Activated naive CD8-positive, alpha-beta T cell (primary cell): ENCODE data around the gene LAG3.
"Not testable (repeated sequence)": the region's sequence is repeated elsewhere in the genome, so short reads cannot be mapped to it uniquely, and the experiment has no call there.

Source experiments
- H3K27ac Mint-ChIP-seq: one replicate; pipeline ENCODE4 v1.8.0; 2021; ENCODE audit warnings: mixed read lengths
- H3K27me3 Mint-ChIP-seq: one replicate; pipeline ENCODE4 v1.8.0; 2021; ENCODE audit warnings: mixed read lengths
- H3K36me3 Mint-ChIP-seq: one replicate; pipeline ENCODE4 v1.8.0; 2021; ENCODE audit warnings: mixed read lengths
- H3K4me1 Mint-ChIP-seq: one replicate; pipeline ENCODE4 v1.8.0; 2021; ENCODE audit warnings: low read depth, mixed read lengths
- H3K4me3 Mint-ChIP-seq: one replicate; pipeline ENCODE4 v1.8.0; 2021; ENCODE audit warnings: mild to moderate bottlenecking, mixed read lengths
- H3K9me3 Mint-ChIP-seq: one replicate; pipeline ENCODE4 v1.8.0; 2021; ENCODE audit warnings: low read depth, mixed read lengths

Gene LAG3

GRCh38 chr12:6772331-6772695, at the start of gene LAG3:
TSS of gene LAG3 (plus strand) at chr12:6772520. CDS start at chr12:6772853, 333 bp downstream.
- Mint-ChIP-seq H3K27ac (peak within 1 kb of the TSS; percentile 86), H3K27me3 (peaks cover 6% of the 10 kb centered on the region)

GRCh38 chr12:6722863-6723262, 49.5 kb upstream of the LAG3 start:
- Mint-ChIP-seq H3K36me3 (peaks cover 2% of the 10 kb centered on the region), H3K9me3 (no peaks in the 10 kb centered on the region), H3K27me3 (no peaks in the 10 kb centered on the region), H3K4me1 (peaks cover 24% of the 10 kb centered on the region), H3K4me3 (peak overlapping the region; percentile 50), H3K27ac (peak overlapping the region; percentile 28)

More at GRCh38 chr12:6772331-6772695, at the start of gene LAG3:
- peak within 1 kb of the TSS; percentile 85 for H3K4me3 Mint-ChIP-seq
- peaks cover 51% of the 10 kb centered on the region for H3K4me1 Mint-ChIP-seq
- H3K9me3 Mint-ChIP-seq: no peaks in the 10 kb centered on the region
- H3K36me3 Mint-ChIP-seq: peaks cover 3% of the 10 kb centered on the region

GRCh38 chr12:6723607-6724408, 48.5 kb upstream of the LAG3 start, which contains the start of gene COPS7A:
TSS of gene COPS7A (plus strand) at chr12:6724046. CDS start at chr12:6724657, 611 bp downstream.
- Mint-ChIP-seq H3K36me3 (peaks cover 5% of the 10 kb centered on the region), H3K4me1 (peaks cover 24% of the 10 kb centered on the region), H3K9me3 (no peaks in the 10 kb centered on the region), H3K4me3 (peak within 1 kb of the TSS; percentile 94), H3K27me3 (no peaks in the 10 kb centered on the region), H3K27ac (peak within 1 kb of the TSS; percentile 95)

GRCh38 chr12:6724409-6724797, 47.9 kb upstream of the LAG3 start:
- peaks cover 24% of the 10 kb centered on the region for H3K4me1 Mint-ChIP-seq
- H3K27ac Mint-ChIP-seq: peak overlapping the region; percentile 95

GRCh38 chr12:6725350-6725749, 47.0 kb upstream of the LAG3 start:
- no peaks in the 10 kb centered on the region for H3K9me3 Mint-ChIP-seq
- H3K4me1 Mint-ChIP-seq: peaks cover 24% of the 10 kb centered on the region
- peaks cover 9% of the 10 kb centered on the region for H3K36me3 Mint-ChIP-seq
- H3K27me3 Mint-ChIP-seq: no peaks in the 10 kb centered on the region
- peak overlapping the region; percentile 94 for H3K4me3 Mint-ChIP-seq
- H3K27ac Mint-ChIP-seq: no peak overlapping the region

More at GRCh38 chr12:6724409-6724797, 47.9 kb upstream of the LAG3 start:
- H3K4me3 Mint-ChIP-seq: peak overlapping the region; percentile 94
- no peaks in the 10 kb centered on the region for H3K27me3 Mint-ChIP-seq
- peaks cover 5% of the 10 kb centered on the region for H3K36me3 Mint-ChIP-seq
- no peaks in the 10 kb centered on the region for H3K9me3 Mint-ChIP-seq

GRCh38 chr12:6729186-6729585, 43.1 kb upstream of the LAG3 start:
- H3K27ac Mint-ChIP-seq: no peak overlapping the region
- H3K27me3 Mint-ChIP-seq: no peaks in the 10 kb centered on the region
- H3K4me3 Mint-ChIP-seq: no peak overlapping the region
- peaks cover 16% of the 10 kb centered on the region for H3K36me3 Mint-ChIP-seq
- no peaks in the 10 kb centered on the region for H3K9me3 Mint-ChIP-seq
- H3K4me1 Mint-ChIP-seq: peaks cover 12% of the 10 kb centered on the region

GRCh38 chr12:6730169-6730568, 42.2 kb upstream of the LAG3 start:
- H3K4me3 Mint-ChIP-seq: no peak overlapping the region
- H3K4me1 Mint-ChIP-seq: peaks cover 7% of the 10 kb centered on the region
- no peak overlapping the region for H3K27ac Mint-ChIP-seq
- H3K36me3 Mint-ChIP-seq: peaks cover 16% of the 10 kb centered on the region
- no peaks in the 10 kb centered on the region for H3K9me3 Mint-ChIP-seq
- H3K27me3 Mint-ChIP-seq: no peaks in the 10 kb centered on the region

- Mint-ChIP-seq H3K4me1 (peaks cover 6% of the 10 kb centered on the region), H3K9me3 (no peaks in the 10 kb centered on the region), H3K27ac (no peak overlapping the region), H3K36me3 (peaks cover 12% of the 10 kb centered on the region), H3K4me3 (no peak overlapping the region), H3K27me3 (no peaks in the 10 kb centered on the region)
These were observed 37.6 kb upstream of the LAG3 start for GRCh38 chr12:6734506-6735387.

- Mint-ChIP-seq H3K27ac (peak overlapping the region; percentile 34), H3K36me3 (peaks cover 9% of the 10 kb centered on the region), H3K9me3 (no peaks in the 10 kb centered on the region), H3K4me1 (peaks cover 6% of the 10 kb centered on the region), H3K27me3 (no peaks in the 10 kb centered on the region), H3K4me3 (no peak overlapping the region)
These were observed 36.7 kb upstream of the LAG3 start for GRCh38 chr12:6735448-6736191.

GRCh38 chr12:6736754-6737153, 35.6 kb upstream of the LAG3 start:
- Mint-ChIP-seq H3K27ac (no peak overlapping the region), H3K4me1 (peaks cover 6% of the 10 kb centered on the region), H3K27me3 (no peaks in the 10 kb centered on the region), H3K36me3 (peaks cover 3% of the 10 kb centered on the region), H3K4me3 (no peak overlapping the region), H3K9me3 (no peaks in the 10 kb centered on the region)

- not testable (repeated sequence) for H3K36me3 Mint-ChIP-seq, H3K27ac Mint-ChIP-seq, H3K4me3 Mint-ChIP-seq, H3K27me3 Mint-ChIP-seq, H3K9me3 Mint-ChIP-seq
- peaks cover 23% of the 10 kb centered on the region for H3K4me1 Mint-ChIP-seq
These were observed 30.2 kb upstream of the LAG3 start for GRCh38 chr12:6742080-6742479.

- H3K27me3 Mint-ChIP-seq: no peaks in the 10 kb centered on the region
- peaks cover 23% of the 10 kb centered on the region for H3K4me1 Mint-ChIP-seq
- peak overlapping the region; percentile 88 for H3K27ac Mint-ChIP-seq
- H3K36me3 Mint-ChIP-seq: peaks cover 4% of the 10 kb centered on the region
- no peaks in the 10 kb centered on the region for H3K9me3 Mint-ChIP-seq
- no peak overlapping the region for H3K4me3 Mint-ChIP-seq
These were observed 29.5 kb upstream of the LAG3 start for GRCh38 chr12:6742834-6743233.

GRCh38 chr12:6743300-6743699, 29.0 kb upstream of the LAG3 start:
- peaks cover 23% of the 10 kb centered on the region for H3K4me1 Mint-ChIP-seq
- not testable (repeated sequence) for H3K36me3 Mint-ChIP-seq, H3K9me3 Mint-ChIP-seq, H3K27me3 Mint-ChIP-seq
- peak overlapping the region; percentile 14 for H3K4me3 Mint-ChIP-seq
- H3K27ac Mint-ChIP-seq: peak overlapping the region; percentile 88

GRCh38 chr12:6745741-6746525, 26.4 kb upstream of the LAG3 start:
- H3K9me3 Mint-ChIP-seq: no peaks in the 10 kb centered on the region
- H3K4me3 Mint-ChIP-seq: no peak overlapping the region
- peaks cover 4% of the 10 kb centered on the region for H3K36me3 Mint-ChIP-seq
- peak overlapping the region; percentile 92 for H3K27ac Mint-ChIP-seq
- H3K4me1 Mint-ChIP-seq: peaks cover 27% of the 10 kb centered on the region
- no peaks in the 10 kb centered on the region for H3K27me3 Mint-ChIP-seq
